NB4 (cell line): ENCODE results near the gene HADHA.

Experiments
- MAX ChIP-seq: IDR thresholded peaks from 2 replicates; pipeline ENCODE4 v1.6.1; 2011; ENCODE audit warnings: low read depth, low read length
- POLR2A ChIP-seq: IDR thresholded peaks from 2 replicates; pipeline ENCODE4 v1.6.1; 2011; ENCODE audit warnings: mild to moderate bottlenecking; ENCODE audit not compliant: insufficient read length; ENCODE audit errors: extremely low read depth
- TF ChIP-seq, protein P1 (sequence below): IDR thresholded peaks from one replicate; pipeline ENCODE4 v1.5.1; 2012; ENCODE audit warnings: low read depth, low read length

DNA sequence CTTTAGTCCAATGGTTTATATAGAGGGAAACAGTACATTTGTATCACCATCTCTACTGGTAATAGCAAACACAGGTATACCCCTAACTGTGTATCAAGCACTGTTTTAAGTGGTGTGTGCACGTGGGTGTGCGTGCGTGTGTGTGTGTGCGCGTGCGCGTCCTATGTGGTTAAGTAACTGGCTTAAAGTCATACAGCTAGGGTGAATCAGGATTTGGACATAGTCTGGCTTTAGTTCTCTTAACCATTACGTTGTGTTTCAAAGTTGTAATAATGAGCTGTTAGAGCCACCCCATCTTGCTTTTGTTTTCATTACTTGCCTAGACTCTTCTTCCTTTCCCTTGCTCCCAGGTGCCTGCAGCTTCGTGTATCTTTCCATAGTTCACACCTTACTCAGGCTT is 2.4 kb upstream of the HADHA start:
- TF ChIP-seq, protein P1, sequence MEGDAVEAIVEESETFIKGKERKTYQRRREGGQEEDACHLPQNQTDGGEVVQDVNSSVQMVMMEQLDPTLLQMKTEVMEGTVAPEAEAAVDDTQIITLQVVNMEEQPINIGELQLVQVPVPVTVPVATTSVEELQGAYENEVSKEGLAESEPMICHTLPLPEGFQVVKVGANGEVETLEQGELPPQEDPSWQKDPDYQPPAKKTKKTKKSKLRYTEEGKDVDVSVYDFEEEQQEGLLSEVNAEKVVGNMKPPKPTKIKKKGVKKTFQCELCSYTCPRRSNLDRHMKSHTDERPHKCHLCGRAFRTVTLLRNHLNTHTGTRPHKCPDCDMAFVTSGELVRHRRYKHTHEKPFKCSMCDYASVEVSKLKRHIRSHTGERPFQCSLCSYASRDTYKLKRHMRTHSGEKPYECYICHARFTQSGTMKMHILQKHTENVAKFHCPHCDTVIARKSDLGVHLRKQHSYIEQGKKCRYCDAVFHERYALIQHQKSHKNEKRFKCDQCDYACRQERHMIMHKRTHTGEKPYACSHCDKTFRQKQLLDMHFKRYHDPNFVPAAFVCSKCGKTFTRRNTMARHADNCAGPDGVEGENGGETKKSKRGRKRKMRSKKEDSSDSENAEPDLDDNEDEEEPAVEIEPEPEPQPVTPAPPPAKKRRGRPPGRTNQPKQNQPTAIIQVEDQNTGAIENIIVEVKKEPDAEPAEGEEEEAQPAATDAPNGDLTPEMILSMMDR, result no peak
- TF ChIP-seq MAX (peak; percentile 98), POLR2A (no peak)
